Trophoblast cell (in vitro differentiated cells and primary cell): ENCODE results near the gene EXPH5. TPM values are rescaled to one million over a fixed set of nuclear protein-coding genes. Genes with fewer than 3 reads are reported as not detected.
"Not testable (repeated sequence)": the region's sequence is repeated elsewhere in the genome, so short reads cannot be mapped to it uniquely, and the experiment has no call there.

Source experiments
- DNase-seq, 2 donors: peaks; one replicate each; pipeline ENCODE4 v3.0.0-alpha.2; 2016
- H2AFZ ChIP-seq: 2 replicates; pipeline ENCODE4 v1.6.1; 2013; ENCODE audit warnings: low read length, moderate library complexity, mild to moderate bottlenecking; ENCODE audit not compliant: insufficient read depth, poor library complexity
- H2AK5ac ChIP-seq: 2 replicates; pipeline ENCODE4 v1.6.1; 2013; ENCODE audit warnings: mild to moderate bottlenecking, low read length
- H2BK120ac ChIP-seq: 2 replicates; pipeline ENCODE4 v1.6.1; 2013; ENCODE audit warnings: low read length, mild to moderate bottlenecking, moderate library complexity; ENCODE audit not compliant: insufficient read depth, poor library complexity
- H2BK12ac ChIP-seq: 2 replicates; pipeline ENCODE4 v1.6.1; 2013; ENCODE audit warnings: mild to moderate bottlenecking, low read length, moderate library complexity
- H2BK5ac ChIP-seq: 2 replicates; pipeline ENCODE4 v1.6.1; 2013; ENCODE audit warnings: low read length, low read depth, moderate library complexity, mild to moderate bottlenecking; ENCODE audit not compliant: poor library complexity
- H3K14ac ChIP-seq: 2 replicates; pipeline ENCODE4 v1.6.1; 2013; ENCODE audit warnings: mild to moderate bottlenecking, low read length
- H3K18ac ChIP-seq: 2 replicates; pipeline ENCODE4 v1.6.1; 2013; ENCODE audit warnings: mild to moderate bottlenecking, low read length
- H3K23ac ChIP-seq: 2 replicates; pipeline ENCODE4 v1.6.1; 2013; ENCODE audit warnings: low read length
- H3K27ac ChIP-seq: 2 replicates; pipeline ENCODE4 v1.5.1; 2013; ENCODE audit warnings: low read depth, mild to moderate bottlenecking, inconsistent platforms, low read length, moderate library complexity
- H3K27me3 ChIP-seq: 2 replicates; pipeline ENCODE4 v1.6.1; 2013; ENCODE audit warnings: inconsistent platforms, mild to moderate bottlenecking, low read length, moderate library complexity; ENCODE audit not compliant: insufficient read depth
- H3K36me3 ChIP-seq, 2 experiments: 1 replicate in 1 of 2; 2 replicates in 1 of 2; pipeline ENCODE4 v1.6.1; 2013; ENCODE audit warnings: low read length in 2 of 2, mild to moderate bottlenecking in 2 of 2, moderate library complexity in 1 of 2; ENCODE audit not compliant: insufficient read depth in 2 of 2, control insufficient read depth in 1 of 2
- H3K4ac ChIP-seq: 2 replicates; pipeline ENCODE4 v1.6.1; 2013; ENCODE audit warnings: low read depth, mild to moderate bottlenecking, low read length, moderate library complexity
- H3K4me1 ChIP-seq, 2 experiments: 1 replicate in 1 of 2; 2 replicates in 1 of 2; pipeline ENCODE4 v1.6.1; 2013; ENCODE audit warnings: low read length in 2 of 2, mild to moderate bottlenecking in 2 of 2, moderate library complexity in 1 of 2; ENCODE audit not compliant: insufficient read depth in 2 of 2, control insufficient read depth in 1 of 2
- H3K4me2 ChIP-seq: 2 replicates; pipeline ENCODE4 v1.6.1; 2013; ENCODE audit warnings: inconsistent platforms, mild to moderate bottlenecking, low read length, moderate library complexity
- H3K4me3 ChIP-seq: 2 replicates; pipeline ENCODE4 v1.5.1; 2013; ENCODE audit warnings: mild to moderate bottlenecking, low read depth, low read length, inconsistent platforms
- H3K79me1 ChIP-seq: one replicate; pipeline ENCODE4 v1.6.1; 2013; ENCODE audit warnings: low read length
- H3K79me2 ChIP-seq: 2 replicates; pipeline ENCODE4 v1.6.1; 2013; ENCODE audit warnings: low read length, mild to moderate bottlenecking; ENCODE audit not compliant: control insufficient read depth, insufficient read depth, poor library complexity
- H3K9ac ChIP-seq: 2 replicates; pipeline ENCODE4 v1.6.1; 2013; ENCODE audit warnings: mild to moderate bottlenecking, low read length
- H3K9me3 ChIP-seq: 2 replicates; pipeline ENCODE4 v1.6.1; 2013; ENCODE audit warnings: low read depth, mild to moderate bottlenecking, control low read depth, inconsistent platforms, low read length; ENCODE audit not compliant: insufficient read depth
- H4K12ac ChIP-seq: 2 replicates; pipeline ENCODE4 v1.6.1; 2013; ENCODE audit warnings: low read depth, mild to moderate bottlenecking, low read length, moderate library complexity
- H4K8ac ChIP-seq: 2 replicates; pipeline ENCODE4 v1.6.1; 2013; ENCODE audit warnings: low read depth, mild to moderate bottlenecking, low read length, moderate library complexity
- H4K91ac ChIP-seq: one replicate; pipeline ENCODE4 v1.6.1; 2013; ENCODE audit warnings: low read depth, mild to moderate bottlenecking, low read length, moderate library complexity
- WGBS: extraction: QIAGEN DNeasy Blood & Tissue Kit; methylation state at CpG from one replicate; pipeline ENCODE4 v1.1.7; 2013; ENCODE audit warnings: missing lambda C conversion rate; ENCODE audit not compliant: insufficient read length, insufficient coverage; ENCODE audit errors: extremely low coverage; 5-methylcytosine and 5-hydroxymethylcytosine counted together
- polyA plus RNA-seq: library from polyadenylated mRNA; stranded (reverse); fragments of 200-250 nt; gene quantifications from 2 replicates; pipeline ENCODE4 v1.2.3, GENCODE V29; 2013

Gene EXPH5
- polyA plus RNA-seq, result 15.8 and 16.3 TPM in 2 replicates

- no peak within 1 kb of the TSS for H3K23ac ChIP-seq
- peak within 1 kb of the TSS; percentile 65 for H2BK120ac ChIP-seq
- peaks cover 4% of the 10 kb centered on the region for H3K79me2 ChIP-seq
- H2BK5ac ChIP-seq, result peak within 1 kb of the TSS; percentile 37
- peak within 1 kb of the TSS; percentile 50 for H3K18ac ChIP-seq
- peak within 1 kb of the TSS; percentile 82 for H3K27ac ChIP-seq
- peak within 1 kb of the TSS; percentile 79 for H3K9ac ChIP-seq
- H4K8ac ChIP-seq, result peak within 1 kb of the TSS; percentile 45
- WGBS, result no CpG with 5 or more reads among the region's 37 CpGs
- H3K14ac ChIP-seq, result peak within 1 kb of the TSS; percentile 78
- H2AK5ac ChIP-seq, result no peak within 1 kb of the TSS
- no peaks in the 10 kb centered on the region for H3K36me3 ChIP-seq
- peak within 1 kb of the TSS; percentile 5 for H3K4ac ChIP-seq
- H4K12ac ChIP-seq, result peak within 1 kb of the TSS; percentile 3
- H2BK12ac ChIP-seq, result no peak within 1 kb of the TSS
- no peaks in the 10 kb centered on the region for H3K27me3 ChIP-seq
- H3K79me1 ChIP-seq, result peaks cover 8% of the 10 kb centered on the region
- H2AFZ ChIP-seq, result peak within 1 kb of the TSS; percentile 69
- H4K91ac ChIP-seq, result peak within 1 kb of the TSS; percentile 65
- H3K4me3 ChIP-seq, result peak within 1 kb of the TSS; percentile 79
- DNase-seq, result peak; percentile 93 to 95
- H3K4me1 ChIP-seq, result peaks cover 4 to 12% of the 10 kb centered on the region in 2 experiments
- H3K9me3 ChIP-seq, result no peaks in the 10 kb centered on the region
- H3K4me2 ChIP-seq, result peak within 1 kb of the TSS; percentile 85
These were observed at the start of gene EXPH5 for GRCh38 chr11:108593214-108593922. Gene EXPH5 (minus strand): TSS chr11:108593768. CDS start chr11:108593536, 232 bp downstream.

- H2BK5ac ChIP-seq, H2BK12ac ChIP-seq, H3K18ac ChIP-seq, H3K36me3 ChIP-seq, H3K4me1 ChIP-seq, H3K27ac ChIP-seq, H4K12ac ChIP-seq, H3K9ac ChIP-seq, H3K9me3 ChIP-seq, H3K79me1 ChIP-seq, H3K4ac ChIP-seq, H3K4me2 ChIP-seq, H3K27me3 ChIP-seq, H3K23ac ChIP-seq, H3K14ac ChIP-seq, H3K79me2 ChIP-seq, H2AK5ac ChIP-seq, H2AFZ ChIP-seq, H4K8ac ChIP-seq, DNase-seq, H3K4me3 ChIP-seq, H4K91ac ChIP-seq, H2BK120ac ChIP-seq: not testable (repeated sequence)
- WGBS, result no CpG with 5 or more reads among the region's 1 CpG
These were observed 48.2 kb upstream of the EXPH5 start for GRCh38 chr11:108641752-108642151.

DNA sequence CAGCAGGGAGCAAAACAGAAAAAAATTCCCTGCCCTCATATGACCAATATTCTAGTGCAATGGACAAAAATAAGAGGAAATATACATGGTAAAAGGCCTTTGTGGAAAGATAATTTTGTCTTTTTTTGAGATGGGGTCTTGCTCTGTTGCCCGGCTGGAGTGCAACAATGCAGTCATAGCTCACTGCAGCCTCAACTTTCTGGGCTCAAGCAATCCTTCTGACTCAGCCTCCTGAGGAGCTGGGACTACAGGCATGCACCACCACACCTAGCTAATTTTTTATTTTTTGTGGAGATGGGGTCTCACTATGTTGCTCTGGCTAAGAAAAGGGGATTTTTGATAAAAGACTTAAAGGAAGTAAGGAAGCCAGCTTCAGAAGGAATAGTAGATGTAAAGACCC is 45.6 kb upstream of the EXPH5 start:
- Histone ChIP-seq H3K14ac (no peak overlapping the region), H4K12ac (no peak overlapping the region), H4K8ac (no peak overlapping the region), H3K79me2 (no peaks in the 10 kb centered on the region), H3K27me3 (no peaks in the 10 kb centered on the region), H2BK5ac (no peak overlapping the region), H3K4me3 (no peak overlapping the region), H3K9ac (no peak overlapping the region), H3K4me1 (peaks cover 0 to 3% of the 10 kb centered on the region in 2 experiments), H2BK12ac (no peak overlapping the region), H3K27ac (no peak overlapping the region), H3K18ac (no peak overlapping the region), H2AFZ (no peak overlapping the region), H4K91ac (no peak overlapping the region), H3K9me3 (no peaks in the 10 kb centered on the region), H2AK5ac (no peak overlapping the region), H3K23ac (no peak overlapping the region), H3K36me3 (no peaks in the 10 kb centered on the region), H3K4me2 (no peak overlapping the region), H3K79me1 (peaks cover 9% of the 10 kb centered on the region), H3K4ac (no peak overlapping the region), H2BK120ac (no peak overlapping the region)
- DNase-seq, result no peak
- WGBS, result no CpG with 5 or more reads among the region's 1 CpG

- no peak overlapping the region for H3K4me3 ChIP-seq
- peak overlapping the region; percentile 65 for H2BK12ac ChIP-seq
- WGBS, result no CpG with 5 or more reads among the region's 2 CpGs
- peaks cover 0 to 6% of the 10 kb centered on the region in 2 experiments for H3K4me1 ChIP-seq
- H3K4ac ChIP-seq, result no peak overlapping the region
- no peak overlapping the region for H3K9ac ChIP-seq
- H4K12ac ChIP-seq, result no peak overlapping the region
- no peaks in the 10 kb centered on the region for H3K79me2 ChIP-seq
- H4K8ac ChIP-seq, result no peak overlapping the region
- peaks cover 12% of the 10 kb centered on the region for H3K79me1 ChIP-seq
- DNase-seq, result no peak
- no peak overlapping the region for H3K23ac ChIP-seq
- no peaks in the 10 kb centered on the region for H3K9me3 ChIP-seq
- no peaks in the 10 kb centered on the region for H3K27me3 ChIP-seq
- no peak overlapping the region for H3K27ac ChIP-seq
- H2AFZ ChIP-seq, result no peak overlapping the region
- peak overlapping the region; percentile 70 for H4K91ac ChIP-seq
- H2AK5ac ChIP-seq, result peak overlapping the region; percentile 82
- H3K36me3 ChIP-seq, result no peaks in the 10 kb centered on the region
- peak overlapping the region; percentile 33 for H2BK5ac ChIP-seq
- H3K18ac ChIP-seq, result no peak overlapping the region
- H3K4me2 ChIP-seq, result no peak overlapping the region
- peak overlapping the region; percentile 76 for H2BK120ac ChIP-seq
- H3K14ac ChIP-seq, result peak overlapping the region; percentile 40
These were observed 42.7 kb upstream of the EXPH5 start for GRCh38 chr11:108636222-108636621.
